Stomach (tissue), 9 donors: ENCODE measurements around the gene PFDN2. TPM values are rescaled to one million over a fixed set of nuclear protein-coding genes. Genes with fewer than 3 reads are reported as not detected.

Source experiments
- DNase-seq, 2 donors: peaks; one replicate each; pipeline versions ENCODE4 v3.0.0 to v3.0.0-alpha.2; 2013 to 2019
- H3K27ac ChIP-seq, 5 donors: fragments of 200-600 bp in 4 of 5; sonication (generic) in 4 of 5; one replicate each; pipeline ENCODE4 v1.5.1; 2013 to 2019; ENCODE audit warnings: mild to moderate bottlenecking in 1 of 5, moderate library complexity in 1 of 5
- H3K27me3 ChIP-seq, 3 donors: fragments of 200-600 bp; sonication (generic); one replicate each; pipeline ENCODE4 v1.5.1; 2017 to 2019; ENCODE audit warnings: mixed run types in 1 of 3
- H3K36me3 ChIP-seq, 4 donors: fragments of 200-600 bp; sonication (generic); 1 replicate in 3 of 4; 2 replicates in 1 of 4; pipeline ENCODE4 v1.5.1; 2016 to 2019
- H3K4me1 ChIP-seq, 4 donors: fragments of 200-600 bp; sonication (generic); one replicate each; pipeline ENCODE4 v1.5.1; 2016 to 2019
- H3K4me3 ChIP-seq, 4 donors: fragments of 200-600 bp; sonication (generic) in 3 of 4; one replicate each; pipeline ENCODE4 v1.5.1; 2016 to 2019; ENCODE audit warnings: mild to moderate bottlenecking in 1 of 4
- H3K9me3 ChIP-seq, 4 donors: fragments of 200-600 bp; sonication (generic); one replicate each; pipeline ENCODE4 v1.5.1; 2016 to 2019
- CTCF ChIP-seq, 7 experiments: fragments of 450-650 bp in 4 of 7; fragments of 200-600 bp in 3 of 7; sonication (generic) in 3 of 7; IDR thresholded peaks; one replicate each; pipeline ENCODE4 v1.5.1; 2016 to 2019; ENCODE audit warnings: antibody characterized with exemption in 7 of 7, control low read depth in 2 of 7, mild to moderate bottlenecking in 1 of 7
- EP300 ChIP-seq: sonication (generic); formaldehyde crosslinking; IDR thresholded peaks from one replicate; pipeline ENCODE4 v1.6.1; 2017; ENCODE audit warnings: antibody characterized with exemption
- POLR2A ChIP-seq, 4 donors: fragments of 450-650 bp; IDR thresholded peaks; one replicate each; pipeline ENCODE4 v1.6.1; 2016; ENCODE audit warnings: antibody characterized with exemption in 4 of 4, control low read depth in 2 of 4, mild to moderate bottlenecking in 1 of 4, moderate library complexity in 1 of 4
- POLR2AphosphoS5 ChIP-seq, 3 donors: sonication (generic); formaldehyde crosslinking; IDR thresholded peaks; one replicate each; pipeline ENCODE4 v1.6.1; 2016; ENCODE audit warnings: antibody characterized with exemption in 3 of 3
- WGBS, 5 donors: extraction: QIAGEN DNeasy Blood & Tissue Kit in 3 of 5; methylation state at CpG; one replicate each; pipeline versions ENCODE4 v1.1.5 to v1.1.7; 2013 to 2018; 5-methylcytosine and 5-hydroxymethylcytosine counted together
- intact Hi-C: fragments of 100-400 bp; cut with DNase I; formaldehyde crosslinking; loops from one replicate; pipeline ENCODE4 v1.15.1; 2023; ENCODE audit warnings: low total_unique reads
- polyA plus RNA-seq, 3 donors: library from polyadenylated mRNA; stranded (reverse); fragments of 200-250 nt; gene quantifications; one replicate each; pipeline ENCODE4 v1.2.3, GENCODE V29; 2013
- total RNA-seq, 5 donors: library from RNA; depleted of rRNA; stranded (reverse); fragments of >200 nt; gene quantifications; one replicate each; pipeline versions ENCODE4 v1.1.0 to v1.2.3, GENCODE V29; 2014 to 2016
- donor health status: healthy with polysubstance abuse.
- donor health status: Bipolar disorder and iron deficiency.
- donor health status: healthy.

The PFDN2 gene
- total and polyA plus RNA-seq, 8 donors = 11.6 to 166 (median 59.4) TPM; not detected in 2

GRCh38 chr1:161094481-161094880 lies 23.4 kb downstream of the PFDN2 start:
- TF ChIP-seq EP300 = no peak
- no peak for TF ChIP-seq CTCF (IDR thresholded peaks at IDR 0.05)
- no peak for TF ChIP-seq POLR2A (IDR thresholded peaks at IDR 0.05)
- TF ChIP-seq POLR2AphosphoS5 (IDR thresholded peaks at IDR 0.05) = no peak
- no peak for DNase-seq
- 85 to 97% (median 96%) methylated on average over 14 of the region's 14 CpGs for WGBS, 5 donors

GRCh38 chr1:161092621-161093028 lies 25.2 kb downstream of the PFDN2 start:
- TF ChIP-seq POLR2A (IDR thresholded peaks at IDR 0.05) (no peak), EP300 (no peak), POLR2AphosphoS5 (IDR thresholded peaks at IDR 0.05) (no peak), CTCF (IDR thresholded peaks at IDR 0.05) (no peak)
- no peak overlapping the region for H3K27ac ChIP-seq
- no peak overlapping the region for H3K4me3 ChIP-seq
- WGBS, 5 donors = 62 to 84% (median 68%) methylated on average over 3 of the region's 3 CpGs
- peaks cover 9 to 25% (median 13%) of the 10 kb centered on the region in 4 donors for H3K4me1 ChIP-seq
- DNase-seq = no peak
- no peaks in the 10 kb centered on the region for H3K9me3 ChIP-seq
- no peaks in the 10 kb centered on the region for H3K27me3 ChIP-seq
- H3K36me3 ChIP-seq = no peaks in the 10 kb centered on the region
- intact Hi-C loops = loop anchor here (10.0 kb wide), 1 partner anchor 98 kb away; no protein-coding TSS in a partner anchor

More at GRCh38 chr1:161094481-161094880, 23.4 kb downstream of the PFDN2 start:
- Histone ChIP-seq H3K27ac (no peak overlapping the region), H3K4me1 (peaks cover 14 to 36% (median 26%) of the 10 kb centered on the region in 4 donors), H3K9me3 (no peaks in the 10 kb centered on the region), H3K4me3 (no peak overlapping the region), H3K27me3 (no peaks in the 10 kb centered on the region), H3K36me3 (peaks cover 0 to 2% (median 2%) of the 10 kb centered on the region in 4 donors)
- intact Hi-C loops = loop anchor here (10.0 kb wide), 1 partner anchor 100 kb away; no protein-coding TSS in a partner anchor

- no peak for DNase-seq
- no peaks in the 10 kb centered on the region for H3K9me3 ChIP-seq
- 90 to 96% (median 92%) methylated on average over 7 of the region's 7 CpGs for WGBS, 5 donors
- H3K27me3 ChIP-seq = no peaks in the 10 kb centered on the region
- H3K36me3 ChIP-seq = no peaks in the 10 kb centered on the region
- peaks cover 4 to 25% (median 10%) of the 10 kb centered on the region in 4 donors for H3K4me1 ChIP-seq
- intact Hi-C loops = loop anchor here (10.0 kb wide), 1 partner anchor 97 kb away; no protein-coding TSS in a partner anchor
- no peak overlapping the region for H3K4me3 ChIP-seq
- H3K27ac ChIP-seq = no peak overlapping the region
- TF ChIP-seq POLR2AphosphoS5 (IDR thresholded peaks at IDR 0.05) (no peak), POLR2A (IDR thresholded peaks at IDR 0.05) (no peak), CTCF (IDR thresholded peaks at IDR 0.05) (no peak), EP300 (no peak)
Observed at GRCh38 chr1:161091796-161092507, 25.9 kb downstream of the PFDN2 start.

GRCh38 chr1:161091093-161091492 lies 26.7 kb downstream of the PFDN2 start:
- Histone ChIP-seq H3K4me3 (no peak overlapping the region), H3K9me3 (no peaks in the 10 kb centered on the region), H3K4me1 (peaks cover 3 to 27% (median 15%) of the 10 kb centered on the region in 4 donors), H3K27me3 (no peaks in the 10 kb centered on the region), H3K36me3 (no peaks in the 10 kb centered on the region), H3K27ac (no peak overlapping the region)
- no peak for TF ChIP-seq EP300
- no peak for TF ChIP-seq POLR2A (IDR thresholded peaks at IDR 0.05)
- no peak for TF ChIP-seq CTCF (IDR thresholded peaks at IDR 0.05)
- TF ChIP-seq POLR2AphosphoS5 (IDR thresholded peaks at IDR 0.05) = no peak
- no peak for DNase-seq
- WGBS, 5 donors = 78 to 82% (median 79%) methylated on average over 5 of the region's 5 CpGs
- intact Hi-C loops = loop anchor here (10.0 kb wide), 1 partner anchor 96 kb away; no protein-coding TSS in a partner anchor
